ENCODE results near the gene THADA.

Gene THADA

GRCh38 chr2:43368483-43369385 is 227.1 kb downstream of the THADA start:
- H3K4me3 ChIP-seq (ENCODE audit: low read depth, low read length) = no peak overlapping the region
- no peak for TF ChIP-seq CTCF (IDR thresholded peaks at IDR 0.05; ENCODE audit: low read depth, low read length)

DNA sequence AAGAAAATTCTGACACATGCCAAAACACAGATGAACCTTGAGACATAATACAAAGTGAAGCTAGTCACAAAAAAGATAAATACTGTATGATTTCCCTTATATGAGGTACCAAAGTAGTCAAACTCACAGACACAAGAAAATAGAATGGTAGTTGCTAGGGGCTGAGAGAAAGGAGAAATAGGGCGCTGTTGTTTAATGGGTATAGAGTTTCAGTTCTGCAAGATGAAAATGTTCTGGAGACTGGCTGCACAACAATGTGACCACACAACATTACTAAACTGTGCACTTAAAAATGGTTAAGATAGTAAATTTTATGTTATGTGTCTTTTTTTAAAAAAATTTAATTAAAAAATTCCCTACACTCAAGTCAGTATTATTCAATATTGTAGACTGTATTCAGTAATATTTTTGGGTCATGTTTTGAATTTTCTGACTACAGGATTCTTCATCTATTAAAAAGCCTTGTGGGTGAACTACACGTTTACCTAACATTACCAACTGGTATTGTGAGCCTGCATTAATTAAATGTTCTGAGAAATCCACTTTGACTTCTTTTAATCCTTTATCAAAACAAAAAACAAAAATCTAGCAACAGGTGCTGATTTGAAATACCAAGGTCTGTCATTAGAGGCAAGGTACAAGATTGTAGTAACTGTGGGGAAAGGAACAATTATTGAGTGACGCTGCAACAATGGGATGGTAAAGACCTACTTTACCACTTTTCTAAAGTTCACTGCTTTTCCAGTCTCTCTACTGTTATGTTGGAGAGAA is 228.6 kb downstream of the THADA start:
- TF ChIP-seq CTCF (IDR thresholded peaks at IDR 0.05; ENCODE audit: low read depth, low read length) = no peak
- no peak overlapping the region for H3K4me3 ChIP-seq (ENCODE audit: low read depth, low read length)

DNA sequence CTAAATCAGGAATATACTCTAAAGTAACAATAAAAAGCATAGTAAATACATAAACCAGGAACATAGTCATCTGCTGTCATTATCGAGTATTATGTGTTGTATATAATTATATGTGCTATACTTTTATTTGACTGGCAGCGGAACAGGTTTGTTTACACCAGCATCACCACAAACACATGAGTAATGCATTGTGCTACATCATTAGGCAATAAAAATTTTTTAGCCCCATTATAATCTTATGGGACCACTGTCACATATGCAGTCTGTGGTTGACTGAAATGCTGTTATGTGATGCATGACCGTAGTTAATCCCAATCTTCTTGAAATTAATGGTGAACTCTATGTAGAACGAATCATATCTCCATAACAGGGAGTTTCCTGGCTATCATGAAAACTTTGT is 232.7 kb downstream of the THADA start:
- no peak for TF ChIP-seq CTCF (IDR thresholded peaks at IDR 0.05; ENCODE audit: low read depth, low read length)
- no peak overlapping the region for H3K4me3 ChIP-seq (ENCODE audit: low read depth, low read length)

- no peak for TF ChIP-seq CTCF (IDR thresholded peaks at IDR 0.05; ENCODE audit: low read depth, low read length)
- H3K4me3 ChIP-seq (ENCODE audit: low read depth, low read length) = no peak overlapping the region
These were observed 234.6 kb downstream of the THADA start for GRCh38 chr2:43361286-43361685.

DNA sequence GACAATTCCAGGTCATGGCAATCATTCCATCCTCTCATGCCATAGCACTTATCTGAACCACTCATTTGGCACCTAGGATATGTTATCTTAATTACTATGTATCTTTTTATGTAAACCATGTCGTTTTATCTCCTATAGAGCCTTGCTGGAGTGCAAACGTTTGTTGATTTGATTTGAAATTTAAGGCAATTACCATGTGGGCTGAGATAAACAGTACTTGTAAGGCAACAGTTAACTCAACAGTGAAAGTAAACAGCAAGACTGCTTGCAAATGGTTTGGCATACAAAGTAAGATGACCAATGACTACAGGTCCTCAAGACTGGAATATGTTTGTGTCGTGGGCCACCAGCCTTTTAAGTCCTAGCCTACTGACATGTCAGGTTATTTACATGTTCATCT is 235.7 kb downstream of the THADA start:
- H3K4me3 ChIP-seq (ENCODE audit: low read depth, low read length) = no peak overlapping the region
- TF ChIP-seq CTCF (IDR thresholded peaks at IDR 0.05; ENCODE audit: low read depth, low read length) = no peak

GRCh38 chr2:43358410-43359201 is 237.2 kb downstream of the THADA start:
- H3K4me3 ChIP-seq (ENCODE audit: low read depth, low read length) = no peak overlapping the region
- TF ChIP-seq CTCF (IDR thresholded peaks at IDR 0.05; ENCODE audit: low read depth, low read length) = no peak
